ENCODE measurements around the gene OSBPL7.

OSBPL7 gene

DNA sequence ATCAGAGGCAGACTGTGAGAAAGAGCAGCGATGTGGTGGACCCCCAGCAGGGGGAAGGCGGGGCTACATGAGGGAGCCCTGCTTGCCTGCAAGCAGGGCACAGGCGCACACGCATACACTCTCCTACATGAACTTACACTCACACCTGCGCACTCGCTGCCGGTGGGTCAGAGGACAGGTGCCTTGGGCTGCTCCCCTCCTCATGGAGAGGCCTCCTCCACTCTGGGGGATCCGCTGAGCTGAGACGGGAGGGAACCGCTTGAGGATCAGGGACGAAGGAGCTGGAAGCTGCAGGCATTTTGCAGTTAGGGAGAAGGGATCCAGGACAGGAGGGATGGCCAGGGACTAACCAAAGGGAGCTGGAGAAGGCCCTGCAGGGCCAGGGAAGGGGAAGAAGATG lies 14.2 kb downstream of the OSBPL7 start:
- no peak for DNase-seq (ENCODE audit: low read depth, low spot score)

DNA sequence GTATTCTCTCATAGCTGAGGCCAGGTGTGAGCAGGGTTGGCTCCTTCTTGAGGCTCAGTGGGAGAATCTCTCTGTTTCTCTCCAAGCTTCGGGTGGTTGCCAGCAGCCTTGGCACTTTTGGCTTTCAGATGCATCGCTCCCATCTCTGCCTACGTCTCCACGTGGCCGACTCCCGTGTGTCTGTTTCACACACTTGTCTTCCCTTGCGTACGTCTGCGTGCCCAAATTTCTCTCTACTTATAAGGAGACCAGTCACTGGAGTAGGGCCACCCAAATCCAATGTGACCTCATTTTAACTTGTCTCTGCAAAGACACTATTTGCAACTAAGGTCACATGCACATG lies 14.7 kb downstream of the OSBPL7 start:
- no peak for DNase-seq (ENCODE audit: low read depth, low spot score)

DNA sequence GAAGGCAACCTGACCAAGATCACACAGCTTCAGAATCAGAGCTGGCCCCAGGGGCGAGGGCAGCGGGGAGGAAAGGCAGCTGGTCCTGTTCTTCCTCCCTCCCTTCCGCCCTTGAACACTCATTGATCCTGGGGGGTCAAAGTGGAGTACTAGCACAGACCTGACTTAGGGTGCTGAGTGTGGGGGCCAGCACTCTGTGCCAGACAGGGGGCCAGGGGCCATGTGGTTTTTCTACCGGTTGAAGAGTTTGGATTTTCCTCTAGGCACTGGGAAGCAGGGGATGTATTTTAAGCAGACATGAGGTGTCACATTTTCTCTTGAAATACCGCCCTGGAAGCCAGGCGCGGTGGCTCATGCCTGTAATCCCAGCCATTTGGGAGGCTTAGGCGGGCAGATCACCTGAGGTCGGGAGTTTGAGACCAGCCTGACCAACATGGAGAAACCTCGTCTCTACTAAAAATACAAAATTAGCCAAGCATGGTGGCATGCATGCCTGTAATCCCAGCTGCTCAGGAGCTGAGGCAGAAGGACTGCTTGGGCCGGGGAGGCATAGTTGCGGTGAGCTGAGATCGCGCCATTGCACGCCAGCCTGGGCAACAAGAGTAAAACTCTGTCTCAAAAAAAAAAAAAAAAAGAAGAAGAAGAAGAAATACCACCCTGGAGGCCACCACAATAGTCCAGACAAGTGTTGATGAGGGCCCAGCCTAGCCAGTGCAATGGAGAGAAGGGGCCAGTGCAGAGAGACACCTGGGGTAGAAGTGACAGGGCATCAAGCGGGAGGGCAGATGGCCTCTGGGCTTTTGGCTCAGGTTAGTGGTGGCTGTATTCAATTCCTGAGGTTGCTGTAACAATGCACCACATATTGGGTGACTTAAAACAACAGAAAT lies 15.3 kb downstream of the OSBPL7 start:
- DNase-seq (ENCODE audit: low read depth, low spot score) = no peak

DNA sequence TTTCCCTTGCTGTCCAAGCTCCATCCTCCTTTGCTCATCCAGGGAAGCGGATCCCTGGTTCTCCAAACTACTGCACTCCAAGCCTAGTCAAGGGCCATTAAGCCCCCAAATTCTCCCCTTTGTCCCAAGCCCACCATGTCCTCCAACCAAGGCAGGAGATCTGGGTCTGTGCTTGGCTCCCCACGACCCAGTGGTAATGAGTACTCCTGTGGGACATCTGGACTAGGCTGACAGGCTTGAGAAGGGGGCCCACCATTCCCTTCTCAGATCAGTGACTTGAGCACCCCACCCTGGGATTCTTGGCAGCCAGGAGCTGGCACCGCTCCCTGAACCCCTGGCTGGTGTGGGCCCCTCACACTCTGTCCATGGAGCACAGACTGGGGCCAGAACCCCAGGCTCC lies 17.1 kb downstream of the OSBPL7 start:
- no peak for DNase-seq (ENCODE audit: low read depth, low spot score)

DNA sequence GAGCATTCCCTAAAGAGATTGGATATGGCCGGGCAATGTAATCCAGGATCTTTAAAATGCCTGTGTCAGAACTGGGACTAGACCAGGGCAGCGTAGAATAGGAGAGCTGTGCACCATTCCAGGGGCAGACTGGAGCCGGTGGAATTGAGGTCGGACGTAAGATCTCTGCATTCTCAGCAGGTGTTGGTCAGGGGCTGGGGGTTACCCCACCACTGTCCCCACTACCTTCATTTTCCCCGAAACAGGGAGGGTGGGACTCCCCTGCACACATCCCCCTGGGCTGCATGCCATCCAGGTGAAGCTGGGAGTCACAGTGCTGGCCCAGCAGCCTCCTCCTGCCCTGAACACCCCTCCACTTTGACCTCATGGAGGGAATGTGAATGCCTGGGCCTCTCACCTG lies 17.8 kb downstream of the OSBPL7 start:
- DNase-seq (ENCODE audit: low read depth, low spot score) = no peak

DNA sequence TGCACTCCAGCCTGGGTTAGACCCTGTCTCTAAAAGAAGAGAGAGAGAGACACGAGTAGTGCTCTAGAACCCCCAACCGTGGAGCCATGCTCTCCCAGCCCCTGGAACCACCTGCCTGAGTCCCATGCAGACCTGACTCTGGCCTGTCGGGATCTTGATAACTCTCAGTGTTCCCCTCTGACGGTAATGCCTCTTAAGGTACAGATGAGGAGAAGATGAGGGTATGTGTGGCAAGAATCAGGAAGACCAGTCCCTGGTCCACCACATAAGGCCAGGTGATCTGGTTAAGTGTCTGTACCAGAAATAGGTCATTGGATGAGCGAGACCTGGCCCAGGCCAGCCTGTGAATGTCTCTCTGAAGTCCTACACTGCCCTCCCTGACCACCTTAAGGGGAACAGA lies 18.4 kb downstream of the OSBPL7 start:
- no peak for DNase-seq (ENCODE audit: low read depth, low spot score)

DNA sequence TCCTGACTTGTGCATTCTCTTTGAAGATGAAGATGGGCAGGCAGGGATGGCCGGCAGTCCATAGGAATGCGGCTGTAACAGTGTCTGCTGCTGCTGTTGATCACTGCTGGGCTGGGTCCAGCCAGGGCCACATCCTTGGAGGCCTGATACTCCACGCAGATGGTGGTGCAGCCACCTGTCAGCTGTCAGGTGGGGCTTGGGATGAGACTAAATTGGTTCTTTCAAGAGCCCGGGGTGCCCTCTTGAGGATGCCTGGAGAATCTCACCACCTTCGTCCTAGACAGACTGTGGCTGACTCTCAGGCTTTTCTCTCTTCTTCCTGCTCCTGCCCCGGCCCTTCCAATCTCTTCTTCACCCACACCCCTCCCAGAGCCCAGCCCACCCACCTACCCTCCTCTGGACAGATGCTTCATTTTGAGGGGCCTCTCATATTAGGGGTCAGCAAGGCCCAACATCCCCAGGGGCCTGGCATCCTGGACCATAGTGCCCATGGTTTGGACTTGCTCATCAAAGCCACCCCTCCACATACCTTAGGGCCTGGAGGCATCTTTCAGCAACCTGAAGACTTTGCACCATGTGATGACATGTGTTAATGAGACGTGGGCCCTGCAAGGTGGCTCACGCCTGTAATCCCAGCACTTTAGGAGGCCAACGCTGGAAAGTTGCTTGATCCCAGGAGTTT lies 19.1 kb downstream of the OSBPL7 start:
- peak; percentile 58 for DNase-seq (ENCODE audit: low read depth, low spot score)

DNA sequence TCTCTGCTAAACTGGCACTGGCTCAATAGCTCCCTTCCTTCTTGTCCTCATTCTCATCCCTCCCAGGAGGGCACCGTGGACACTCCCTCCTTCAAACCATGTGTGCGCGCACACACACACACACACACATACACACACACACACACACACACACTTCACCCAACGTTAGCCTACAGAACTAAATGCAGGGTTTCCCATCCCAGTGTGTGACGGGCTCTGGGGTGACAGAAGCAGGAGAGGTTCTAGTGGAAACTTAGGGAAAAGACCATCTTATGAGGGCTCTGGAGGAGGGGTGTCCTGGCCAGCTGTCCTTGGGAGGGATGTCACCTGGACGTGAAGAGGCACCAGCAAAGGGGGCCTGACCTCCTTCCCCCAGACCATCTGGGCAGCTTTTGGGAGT lies 19.7 kb downstream of the OSBPL7 start:
- DNase-seq (ENCODE audit: low read depth, low spot score) = no peak

DNA sequence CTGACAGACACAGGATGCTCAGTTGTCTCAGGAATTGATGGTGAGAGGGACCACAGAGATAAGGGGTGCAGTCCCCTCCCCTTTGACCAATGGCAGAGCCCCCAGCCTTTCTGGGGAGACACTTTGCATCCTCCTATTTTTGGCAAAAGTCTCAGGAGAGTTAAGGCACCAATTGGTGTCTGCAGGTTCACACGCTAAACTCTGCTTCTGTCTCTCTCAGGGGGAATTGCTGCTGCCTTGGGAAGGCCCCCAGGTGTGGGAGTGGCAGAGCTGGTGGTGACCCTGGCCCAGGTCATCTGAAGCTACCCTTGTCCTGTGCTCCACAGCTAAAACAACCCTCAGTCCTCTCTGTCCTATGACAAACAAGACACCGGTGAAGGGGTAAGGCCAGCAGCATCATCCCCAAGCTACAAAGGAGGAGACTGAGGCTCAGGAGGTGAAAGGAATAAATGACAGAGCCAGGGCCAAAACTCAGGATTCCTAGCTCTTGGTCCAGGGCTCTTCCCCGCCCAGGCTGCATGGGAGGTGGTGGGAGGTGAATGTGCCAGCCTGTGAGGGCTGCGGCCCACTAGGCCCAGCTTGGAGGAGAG lies 20.3 kb downstream of the OSBPL7 start:
- DNase-seq (ENCODE audit: low read depth, low spot score) = no peak

DNA sequence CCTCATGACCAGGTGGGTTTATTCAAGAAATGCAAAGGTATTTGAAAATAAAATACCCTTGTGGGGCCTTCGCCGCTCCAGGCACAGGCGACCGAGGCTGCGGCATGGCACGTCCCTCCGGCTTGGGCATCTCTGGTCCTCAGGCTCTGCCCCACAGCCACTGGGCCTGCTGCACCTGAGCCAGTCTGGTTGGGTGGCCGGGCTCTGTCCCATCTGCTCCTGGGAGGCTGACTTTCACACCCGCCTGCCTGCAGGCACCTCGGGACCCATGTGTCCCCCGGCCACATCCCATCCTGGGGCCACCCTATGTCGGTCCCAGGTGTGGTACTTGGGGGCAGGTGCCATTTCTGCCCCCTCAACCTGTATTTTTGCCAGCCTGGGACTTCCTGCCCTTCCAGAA lies 20.9 kb downstream of the OSBPL7 start:
- DNase-seq (ENCODE audit: low read depth, low spot score) = no peak

DNA sequence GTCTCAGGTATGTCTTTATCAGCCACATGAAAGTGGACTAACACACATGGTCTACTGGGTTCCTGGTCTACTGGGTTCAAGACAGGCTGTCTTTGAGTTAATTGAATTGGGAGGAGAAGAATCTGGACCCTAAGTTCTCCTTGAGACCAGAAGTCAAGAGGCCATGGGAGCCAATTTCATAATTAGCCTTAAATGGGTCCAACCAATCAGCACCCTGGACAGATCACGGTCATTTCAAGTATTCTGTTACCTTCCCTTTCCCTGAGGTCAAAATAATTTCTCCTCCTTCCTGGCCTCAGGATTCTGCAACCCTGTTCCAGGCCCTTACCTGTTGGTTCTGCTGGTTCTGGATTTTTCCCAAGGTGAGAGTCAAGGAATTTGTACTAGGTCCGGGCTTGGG lies 23.8 kb downstream of the OSBPL7 start:
- DNase-seq (ENCODE audit: low read depth, low spot score) = peak; percentile 34

DNA sequence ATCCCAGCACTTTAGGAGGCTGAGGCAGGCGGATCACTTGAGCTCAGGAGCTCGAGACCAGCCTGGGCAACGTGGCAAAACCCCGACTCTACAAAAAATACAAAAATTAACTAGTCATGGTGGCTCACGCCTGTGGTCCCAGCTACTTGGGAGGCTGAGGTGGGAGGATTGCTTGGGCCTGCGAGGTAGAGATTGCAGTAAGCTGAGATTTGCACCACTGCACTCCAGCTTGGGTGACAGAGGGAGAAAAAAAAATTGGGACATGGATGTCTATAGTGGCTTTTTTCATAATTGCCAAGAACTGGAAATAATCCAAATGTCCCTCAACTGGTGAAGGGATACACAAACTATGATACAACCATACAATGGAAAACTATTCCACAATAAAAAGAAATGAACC lies 28.6 kb downstream of the OSBPL7 start:
- no peak for DNase-seq (ENCODE audit: low read depth, low spot score)

DNA sequence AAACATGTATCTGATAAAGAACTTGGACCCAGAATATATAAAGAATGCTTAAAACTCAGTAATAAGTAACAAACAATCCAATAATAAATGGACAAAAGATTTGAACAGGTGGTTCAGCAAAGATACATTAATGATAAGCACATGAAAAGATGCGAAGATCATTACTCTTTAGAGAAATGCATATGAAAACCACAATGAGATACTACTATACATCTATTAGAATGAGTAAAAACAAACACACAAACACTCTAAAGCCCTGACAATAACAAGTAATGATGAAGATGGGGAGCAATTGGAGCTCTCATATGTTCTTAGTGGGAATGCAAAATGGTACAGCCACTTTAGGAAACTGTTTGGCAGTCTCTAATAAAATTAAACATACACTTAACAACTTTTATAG lies 29.1 kb downstream of the OSBPL7 start:
- DNase-seq (ENCODE audit: low read depth, low spot score) = no peak

DNA sequence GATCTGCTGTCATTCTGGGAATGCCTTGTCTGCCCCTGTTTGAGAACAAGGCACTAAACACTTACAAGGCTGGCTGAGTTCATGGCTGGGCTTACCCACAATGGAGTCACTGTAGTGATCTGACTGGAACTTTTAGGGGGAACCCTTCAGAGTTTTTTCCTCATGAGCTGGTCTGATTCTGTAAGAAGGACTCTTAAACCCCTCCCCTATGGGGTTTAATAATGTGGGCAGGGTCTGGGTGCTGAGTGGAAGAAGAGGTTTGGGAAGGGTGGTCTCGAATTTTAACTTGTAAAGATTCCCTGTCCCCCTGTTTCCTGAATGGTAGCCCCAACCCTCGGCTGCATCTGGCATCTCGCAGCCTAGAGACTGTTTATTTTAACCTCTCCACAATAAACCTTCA lies 30.6 kb downstream of the OSBPL7 start:
- no peak for DNase-seq (ENCODE audit: low read depth, low spot score)

DNA sequence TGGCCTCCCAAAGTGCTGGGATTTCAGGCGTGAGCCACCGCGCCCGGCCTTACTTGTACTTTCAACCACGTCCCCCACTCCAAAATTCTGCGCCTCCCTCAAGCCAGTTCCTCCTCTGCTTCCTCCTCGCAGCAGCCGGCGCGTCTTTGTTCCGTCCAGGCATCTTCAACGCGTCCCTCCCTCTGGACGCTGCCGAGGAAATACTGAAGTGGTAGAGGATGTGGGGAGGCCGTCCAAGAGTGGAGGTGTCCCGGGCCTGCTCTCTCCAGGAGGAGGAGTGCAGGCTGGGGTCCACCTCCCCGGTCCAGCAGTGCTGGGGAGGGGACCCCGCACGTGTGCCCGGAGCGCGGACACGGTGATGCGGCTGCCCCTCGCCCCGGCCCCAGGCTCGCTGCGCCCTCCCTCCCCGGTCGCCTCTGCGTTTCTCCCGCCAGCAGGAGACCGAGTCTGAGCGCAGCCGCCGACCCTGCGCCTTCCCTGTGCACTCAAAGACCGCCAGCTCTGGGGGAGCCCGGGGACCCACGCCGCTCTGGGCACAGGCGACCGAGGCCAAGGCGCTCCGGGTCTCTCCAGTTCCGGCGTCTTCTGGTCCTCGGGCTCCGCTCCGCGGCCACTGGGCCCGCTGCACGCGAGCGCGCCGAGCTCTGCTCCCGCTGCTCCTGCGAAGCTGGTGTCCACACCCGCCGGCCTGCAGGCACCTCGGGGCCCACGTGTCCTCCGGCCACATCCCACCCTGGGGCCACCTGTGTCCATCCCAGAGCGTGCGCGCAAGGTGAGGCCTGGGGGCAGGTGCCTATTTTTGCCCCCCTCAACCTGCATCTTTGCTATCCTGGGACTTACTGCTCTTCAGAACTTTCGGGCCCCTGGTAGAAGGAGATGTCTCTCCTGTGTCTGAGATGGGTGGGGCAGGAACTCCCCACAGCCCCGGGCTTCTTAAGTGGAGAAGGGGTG lies 31.7 kb downstream of the OSBPL7 start:
- DNase-seq (ENCODE audit: low read depth, low spot score) = peak; percentile 76

DNA sequence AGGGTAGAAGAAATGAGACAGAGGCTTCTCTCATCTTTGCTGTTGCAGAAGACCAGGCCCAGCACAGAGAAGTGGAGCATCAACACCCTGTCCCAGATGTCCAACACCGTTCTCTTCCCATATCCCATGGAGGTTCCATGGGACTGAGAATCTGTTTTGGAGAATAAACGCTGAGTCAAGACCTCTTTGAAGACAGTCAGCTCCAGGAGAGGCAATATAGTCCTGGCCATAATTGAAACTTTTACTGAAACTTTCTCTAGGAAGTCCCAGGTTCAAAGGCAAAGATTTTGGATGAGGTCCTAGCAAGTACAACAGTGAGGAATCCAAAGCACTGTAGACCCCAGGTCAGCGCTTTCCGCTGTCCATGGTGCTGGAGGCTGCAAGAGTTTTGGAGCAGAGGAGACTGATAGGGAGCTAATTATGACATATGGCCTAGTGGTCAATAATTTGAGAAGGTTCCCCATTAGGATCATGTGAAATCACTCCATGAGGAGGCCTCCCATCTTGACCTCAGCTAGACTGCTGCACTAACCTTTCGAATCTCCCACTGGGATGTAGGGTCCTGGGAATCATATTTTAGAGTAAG lies 36.0 kb downstream of the OSBPL7 start:
- DNase-seq (ENCODE audit: low read depth, low spot score) = peak; percentile 63

DNA sequence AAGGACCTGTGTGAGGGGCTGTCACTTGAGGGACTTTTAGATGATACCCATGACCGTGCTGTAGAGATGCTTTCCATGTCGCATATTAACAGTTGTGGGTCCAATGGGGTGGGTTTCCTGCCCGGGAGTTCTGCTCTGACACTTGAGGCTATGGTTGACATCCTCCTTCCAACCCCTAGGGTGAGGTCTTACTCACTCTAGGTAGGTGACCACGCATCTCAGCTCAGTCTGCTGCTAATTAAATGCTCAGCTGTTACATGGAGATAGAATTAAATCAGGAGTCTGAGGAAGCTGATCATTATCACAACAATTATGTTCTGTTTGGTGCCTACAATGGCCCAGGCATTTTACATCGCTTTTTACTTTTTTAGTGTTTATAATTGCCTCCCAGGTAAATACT lies 40.2 kb downstream of the OSBPL7 start:
- no peak for DNase-seq (ENCODE audit: low read depth, low spot score)

DNA sequence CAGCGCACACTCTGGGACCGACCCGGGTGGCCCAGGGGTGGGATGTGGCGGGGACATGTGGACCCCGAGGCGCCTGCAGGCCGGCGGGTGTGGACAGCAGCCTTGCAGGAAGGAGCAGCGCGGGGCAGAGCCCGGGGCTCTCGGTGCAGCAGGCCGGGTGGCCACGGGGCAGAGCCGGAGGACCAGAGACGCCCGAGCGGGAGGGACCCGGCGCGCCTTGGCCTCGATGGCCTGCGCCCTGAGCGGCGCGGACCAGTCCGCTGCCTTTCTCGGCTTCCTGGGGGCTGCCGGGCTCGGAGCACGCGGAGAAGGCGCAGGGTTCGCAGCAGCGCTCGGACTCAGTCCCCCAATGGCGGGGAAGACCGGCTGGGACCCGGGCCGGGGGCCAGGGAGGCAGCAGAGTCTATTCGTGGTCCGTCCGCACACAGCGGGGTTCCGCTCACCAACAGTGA lies 43.4 kb downstream of the OSBPL7 start:
- DNase-seq (ENCODE audit: low read depth, low spot score) = peak; percentile 3

DNA sequence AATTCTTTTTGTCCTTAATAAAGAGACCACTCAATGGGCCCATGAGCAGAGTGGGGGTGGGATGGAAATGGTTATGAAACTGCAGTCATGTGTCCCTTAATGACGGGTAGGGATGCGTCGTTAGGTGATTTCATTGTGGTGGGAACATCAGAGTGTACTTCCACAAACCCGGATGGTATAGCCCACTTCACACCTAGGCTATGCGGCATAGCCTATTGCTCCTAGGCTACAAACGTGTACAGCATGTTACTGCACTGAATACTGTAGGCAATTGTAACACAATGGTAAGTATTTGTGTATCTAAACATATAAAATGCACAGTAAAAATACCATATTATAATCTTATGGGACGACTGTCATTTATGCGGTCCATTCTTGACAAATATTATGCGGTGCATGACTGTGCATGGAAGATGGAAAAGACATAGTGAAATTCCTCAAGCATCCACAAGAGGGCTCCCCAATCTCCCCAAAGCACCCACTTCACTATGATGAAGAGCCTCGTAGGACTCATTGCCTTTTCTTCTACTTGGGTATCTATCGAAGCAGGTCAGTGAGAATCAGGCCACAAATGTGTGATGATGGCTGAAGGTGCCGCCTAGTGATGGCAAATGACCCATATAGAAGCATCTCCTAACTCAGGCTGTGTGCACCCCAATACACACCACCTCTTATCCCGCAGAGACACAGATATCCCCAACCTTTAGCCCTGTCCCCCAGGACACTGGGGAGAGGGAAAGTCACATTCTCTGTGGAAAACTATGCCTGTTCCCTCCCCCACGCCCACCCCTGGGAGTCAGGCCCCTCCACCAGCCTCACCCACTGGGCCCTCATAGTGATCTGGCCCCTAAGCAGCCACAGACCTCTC lies 45.0 kb downstream of the OSBPL7 start:
- peak; percentile 55 for DNase-seq (ENCODE audit: low read depth, low spot score)

DNA sequence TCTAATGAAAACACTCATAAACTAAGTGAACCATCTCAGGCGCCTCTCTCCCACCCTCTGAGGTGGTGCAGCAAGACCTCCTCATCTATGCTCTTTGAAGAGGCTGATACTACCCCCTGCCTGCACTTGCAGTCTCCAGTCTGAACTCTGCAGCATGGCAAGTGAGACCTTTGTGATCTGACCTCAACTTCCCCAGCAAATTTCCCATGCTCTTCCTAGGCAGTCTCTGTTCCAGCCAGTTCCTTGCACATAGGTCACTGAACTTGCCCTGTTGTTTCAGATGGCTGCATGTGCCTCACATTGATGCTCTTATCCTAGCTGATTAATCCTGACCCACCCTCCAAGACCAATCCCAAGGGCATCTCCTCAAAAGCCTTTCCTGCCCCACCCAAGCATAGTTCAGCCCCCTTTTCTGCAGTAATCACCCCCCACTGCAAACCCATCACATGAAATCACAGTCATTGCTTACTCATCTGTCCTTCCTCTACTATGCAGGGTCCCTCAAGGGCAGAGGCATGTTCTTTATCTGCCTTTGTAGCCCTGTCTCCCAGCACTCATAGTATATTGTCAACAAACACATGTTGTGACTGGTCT lies 46.5 kb downstream of the OSBPL7 start:
- no peak for DNase-seq (ENCODE audit: low read depth, low spot score)

Measured in astrocyte of the hippocampus (primary cell).